Neuronal stem cell (in vitro differentiated cells): ENCODE data around the gene C2orf76.

ENCODE experiments used
- DNase-seq: peaks from one replicate; pipeline ENCODE4 v3.0.0-alpha.2; 2013; ENCODE audit warnings: low spot score
- H2AFZ ChIP-seq: one replicate; pipeline ENCODE4 v1.6.1; 2013; ENCODE audit warnings: mild to moderate bottlenecking, low read length, inconsistent platforms
- H2AK5ac ChIP-seq: 2 replicates; pipeline ENCODE4 v1.6.1; 2013; ENCODE audit warnings: low read depth, mild to moderate bottlenecking, inconsistent platforms, low read length, moderate library complexity, mixed read lengths
- H2BK120ac ChIP-seq: 2 replicates; pipeline ENCODE4 v1.6.1; 2013; ENCODE audit warnings: low read depth, mild to moderate bottlenecking, inconsistent platforms, low read length, moderate library complexity, mixed read lengths
- H2BK12ac ChIP-seq: one replicate; pipeline ENCODE4 v1.6.1; 2013; ENCODE audit warnings: low read length, inconsistent platforms
- H2BK15ac ChIP-seq: 2 replicates; pipeline ENCODE4 v1.6.1; 2013; ENCODE audit warnings: mild to moderate bottlenecking, low read length, inconsistent platforms, mixed read lengths
- H2BK5ac ChIP-seq: one replicate; pipeline ENCODE4 v1.6.1; 2013; ENCODE audit warnings: inconsistent platforms, mild to moderate bottlenecking, low read length, moderate library complexity
- H3K14ac ChIP-seq: one replicate; pipeline ENCODE4 v1.6.1; 2013; ENCODE audit warnings: low read length, inconsistent platforms
- H3K18ac ChIP-seq: 2 replicates; pipeline ENCODE4 v1.6.1; 2013; ENCODE audit warnings: low read length, inconsistent platforms
- H3K23ac ChIP-seq: 2 replicates; pipeline ENCODE4 v1.6.1; 2013; ENCODE audit warnings: low read depth, mild to moderate bottlenecking, mixed read lengths, low read length, inconsistent platforms; ENCODE audit not compliant: poor library complexity
- H3K27ac ChIP-seq: replicated peaks from 3 replicates; pipeline ENCODE4 v1.5.1; 2013; ENCODE audit warnings: low read length, inconsistent platforms
- H3K27me3 ChIP-seq, 3 experiments: 2 replicates each; pipeline ENCODE4 v1.6.1; 2013; ENCODE audit warnings: low read length in 3 of 3, mild to moderate bottlenecking in 2 of 3, inconsistent platforms in 1 of 3, low read depth in 1 of 3, mixed read lengths in 1 of 3, moderate library complexity in 1 of 3; ENCODE audit not compliant: control insufficient read depth in 3 of 3, insufficient read depth in 3 of 3
- H3K36me3 ChIP-seq, 2 donors: replicated peaks in 1 of 2; 2 replicates each; pipeline ENCODE4 v1.6.1; 2013; ENCODE audit warnings: low read length in 2 of 2; ENCODE audit not compliant: control insufficient read depth in 2 of 2, insufficient read depth in 2 of 2
- H3K4ac ChIP-seq: 2 replicates; pipeline ENCODE4 v1.6.1; 2013; ENCODE audit warnings: inconsistent platforms, mild to moderate bottlenecking, low read length, moderate library complexity
- H3K4me1 ChIP-seq, 2 donors: 1 replicate in 1 of 2; 2 replicates in 1 of 2; pipeline ENCODE4 v1.6.1; 2013; ENCODE audit warnings: low read length in 2 of 2, low read depth in 1 of 2; ENCODE audit not compliant: control insufficient read depth in 2 of 2, insufficient read depth in 1 of 2
- H3K4me2 ChIP-seq: one replicate; pipeline ENCODE4 v1.6.1; 2013; ENCODE audit warnings: mild to moderate bottlenecking, low read length, inconsistent platforms; ENCODE audit not compliant: insufficient read depth, poor library complexity, severe bottlenecking
- H3K4me3 ChIP-seq, 2 donors: 2 replicates each; pipeline ENCODE4 v1.5.1; 2013; ENCODE audit warnings: low read length in 2 of 2, mild to moderate bottlenecking in 2 of 2, inconsistent platforms in 1 of 2, moderate library complexity in 1 of 2
- H3K79me1 ChIP-seq: one replicate; pipeline ENCODE4 v1.6.1; 2013; ENCODE audit warnings: low read depth, mild to moderate bottlenecking, inconsistent platforms, low read length, moderate library complexity
- H3K9ac ChIP-seq: one replicate; pipeline ENCODE4 v1.6.1; 2013; ENCODE audit warnings: mild to moderate bottlenecking, low read depth, low read length, inconsistent platforms; ENCODE audit not compliant: poor library complexity
- H3K9me3 ChIP-seq, 2 donors: replicated peaks in 1 of 2; 2 replicates each; pipeline versions ENCODE3 to v1.6.1; 2013; ENCODE audit warnings: low read length in 2 of 2, mild to moderate bottlenecking in 2 of 2, inconsistent platforms in 1 of 2, low read depth in 1 of 2, mixed read lengths in 1 of 2, moderate library complexity in 1 of 2; ENCODE audit not compliant: control insufficient read depth in 2 of 2, insufficient read depth in 1 of 2
- H4K8ac ChIP-seq: one replicate; pipeline ENCODE4 v1.6.1; 2013; ENCODE audit warnings: low read depth, mild to moderate bottlenecking, inconsistent platforms, low read length, moderate library complexity
- H4K91ac ChIP-seq: one replicate; pipeline ENCODE4 v1.6.1; 2013; ENCODE audit warnings: low read length, low read depth, mild to moderate bottlenecking, inconsistent platforms; ENCODE audit not compliant: poor library complexity
- WGBS, 2 donors: extraction: QIAGEN DNeasy Blood & Tissue Kit; methylation state at CpG; one replicate each; pipeline ENCODE4 v1.1.7; 2013; ENCODE audit warnings: missing lambda C conversion rate in 2 of 2, mixed read lengths in 1 of 2; ENCODE audit not compliant: insufficient read length in 2 of 2, insufficient replicate concordance in 1 of 2; ENCODE audit errors: extremely low coverage in 2 of 2; 5-methylcytosine and 5-hydroxymethylcytosine counted together

C2orf76 gene

GRCh38 chr2:119354860-119355259, 11.8 kb downstream of the C2orf76 start:
- H2BK12ac ChIP-seq: no peak overlapping the region
- H3K27me3 ChIP-seq: no peaks in the 10 kb centered on the region
- no peak overlapping the region for H3K9ac ChIP-seq
- no CpG with 5 or more reads among the region's 1 CpG for WGBS, 2 donors
- H4K91ac ChIP-seq: no peak overlapping the region
- no peak overlapping the region for H3K4me3 ChIP-seq
- H2BK15ac ChIP-seq: no peak overlapping the region
- no peak overlapping the region for H3K18ac ChIP-seq
- no peak overlapping the region for H3K14ac ChIP-seq
- H3K23ac ChIP-seq: no peak overlapping the region
- no peak overlapping the region for H2AK5ac ChIP-seq
- no peak overlapping the region for H3K4ac ChIP-seq
- no peaks in the 10 kb centered on the region for H3K9me3 ChIP-seq
- H3K36me3 ChIP-seq: no peaks in the 10 kb centered on the region
- no peak overlapping the region for H2AFZ ChIP-seq
- H2BK5ac ChIP-seq: no peak overlapping the region
- H2BK120ac ChIP-seq: no peak overlapping the region
- no peak overlapping the region for H3K4me2 ChIP-seq
- H3K79me1 ChIP-seq: no peaks in the 10 kb centered on the region
- H3K27ac ChIP-seq: no peak overlapping the region
- H4K8ac ChIP-seq: no peak overlapping the region
- peaks cover 0 to 4% of the 10 kb centered on the region in 2 donors for H3K4me1 ChIP-seq
- no peak for DNase-seq

DNA sequence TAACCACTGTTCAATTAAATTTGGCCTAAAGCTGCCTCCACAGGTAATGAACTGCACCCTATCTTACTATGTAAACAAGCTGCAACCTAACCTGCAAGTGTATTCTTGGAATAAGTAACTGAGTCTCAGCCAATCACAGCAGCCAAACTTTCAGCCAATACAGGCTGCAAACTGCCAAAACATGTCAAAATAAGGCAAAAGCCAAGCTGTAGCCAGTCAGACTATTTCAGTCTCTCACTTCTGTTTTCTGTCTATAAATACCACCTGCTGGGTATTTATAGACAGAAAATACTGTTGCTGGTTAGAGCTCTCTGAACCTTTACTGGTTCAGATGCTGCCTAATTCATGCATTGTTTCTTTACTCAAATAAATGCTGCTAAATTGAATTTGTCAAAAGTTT, 14.3 kb downstream of the C2orf76 start:
- Histone ChIP-seq H3K36me3 (no peaks in the 10 kb centered on the region), H3K9ac (no peak overlapping the region), H3K9me3 (no peaks in the 10 kb centered on the region), H3K27me3 (no peaks in the 10 kb centered on the region), H2BK5ac (no peak overlapping the region), H2BK12ac (no peak overlapping the region), H3K18ac (no peak overlapping the region), H3K79me1 (peaks cover 2% of the 10 kb centered on the region), H4K91ac (no peak overlapping the region), H3K14ac (no peak overlapping the region), H3K4ac (no peak overlapping the region), H4K8ac (no peak overlapping the region), H2BK15ac (no peak overlapping the region), H2AFZ (no peak overlapping the region), H3K4me1 (peaks cover 0 to 4% of the 10 kb centered on the region in 2 donors), H3K4me2 (no peak overlapping the region), H3K27ac (no peak overlapping the region), H2AK5ac (no peak overlapping the region), H3K23ac (no peak overlapping the region), H3K4me3 (no peak overlapping the region), H2BK120ac (no peak overlapping the region)
- DNase-seq: no peak

GRCh38 chr2:119350311-119350998, 16.2 kb downstream of the C2orf76 start:
- H3K4ac ChIP-seq: no peak overlapping the region
- peaks cover 2% of the 10 kb centered on the region for H3K79me1 ChIP-seq
- H3K4me1 ChIP-seq: peaks cover 0 to 4% of the 10 kb centered on the region in 2 donors
- H2BK15ac ChIP-seq: no peak overlapping the region
- no peak overlapping the region for H3K9ac ChIP-seq
- H2AFZ ChIP-seq: no peak overlapping the region
- H4K8ac ChIP-seq: no peak overlapping the region
- no peak overlapping the region for H2AK5ac ChIP-seq
- no peak overlapping the region for H4K91ac ChIP-seq
- no CpG with 5 or more reads among the region's 4 CpGs for WGBS, 2 donors
- H3K9me3 ChIP-seq: no peaks in the 10 kb centered on the region
- no peaks in the 10 kb centered on the region for H3K36me3 ChIP-seq
- no peak overlapping the region for H3K14ac ChIP-seq
- no peak overlapping the region for H2BK5ac ChIP-seq
- H3K27me3 ChIP-seq: no peaks in the 10 kb centered on the region
- no peak overlapping the region for H3K4me3 ChIP-seq
- no peak overlapping the region for H2BK120ac ChIP-seq
- no peak overlapping the region for H2BK12ac ChIP-seq
- no peak for DNase-seq
- no peak overlapping the region for H3K23ac ChIP-seq
- H3K27ac ChIP-seq: no peak overlapping the region
- H3K18ac ChIP-seq: no peak overlapping the region
- no peak overlapping the region for H3K4me2 ChIP-seq

DNA sequence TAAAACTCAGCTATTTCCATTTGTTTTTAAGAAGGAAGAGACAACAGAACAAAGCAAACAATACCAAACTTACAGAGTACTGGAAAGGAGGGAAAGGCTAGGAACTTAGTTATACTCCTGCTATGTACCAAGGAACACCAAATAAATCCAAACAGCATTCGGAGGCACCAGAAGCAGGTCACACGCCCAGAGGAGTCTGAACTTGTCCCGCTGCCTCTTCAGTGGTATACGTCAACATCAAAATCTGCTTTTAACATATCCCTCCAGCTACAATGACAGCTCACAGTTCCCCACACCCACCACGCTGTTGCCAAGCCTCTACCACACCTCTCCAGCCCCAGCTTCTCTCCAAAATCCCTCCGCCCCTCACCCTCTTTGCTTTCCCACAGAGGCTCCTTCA, 17.3 kb downstream of the C2orf76 start:
- Histone ChIP-seq H4K8ac (peak overlapping the region; percentile 17), H4K91ac (no peak overlapping the region), H3K23ac (no peak overlapping the region), H3K36me3 (no peaks in the 10 kb centered on the region), H3K4me2 (no peak overlapping the region), H3K9ac (no peak overlapping the region), H3K9me3 (no peaks in the 10 kb centered on the region), H3K79me1 (peaks cover 2% of the 10 kb centered on the region), H3K27ac (no peak overlapping the region), H3K4me3 (no peak overlapping the region), H3K14ac (no peak overlapping the region), H3K4ac (no peak overlapping the region), H2BK12ac (no peak overlapping the region), H3K4me1 (peaks cover 0 to 4% of the 10 kb centered on the region in 2 donors), H3K18ac (peak overlapping the region; percentile 57), H2AFZ (no peak overlapping the region), H2BK15ac (no peak overlapping the region), H2BK5ac (no peak overlapping the region), H3K27me3 (no peaks in the 10 kb centered on the region), H2BK120ac (peak overlapping the region; percentile 72), H2AK5ac (no peak overlapping the region)
- DNase-seq: no peak
- no CpG with 5 or more reads among the region's 6 CpGs for WGBS, 2 donors
